NCI-H748 (cell line): ENCODE data around the gene SLC8B1.

Experiments used
- DNase-seq: peaks from one replicate; lab custom pipeline; 2025; ENCODE audit not compliant: unreplicated experiment; lab: John Stamatoyannopoulos, UW

Gene SLC8B1

GRCh38 chr12:113271853-113272561, 62.9 kb downstream of the SLC8B1 start:
- no peak for DNase-seq

GRCh38 chr12:113271466-113271852, 63.5 kb downstream of the SLC8B1 start:
- no peak for DNase-seq

- no peak for DNase-seq
These were observed 64.2 kb downstream of the SLC8B1 start for GRCh38 chr12:113270709-113271009.

GRCh38 chr12:113269257-113269943, 65.5 kb downstream of the SLC8B1 start:
- DNase-seq: no peak

- DNase-seq: no peak
These were observed 66.3 kb downstream of the SLC8B1 start for GRCh38 chr12:113268621-113269020.

- DNase-seq: no peak
These were observed 66.8 kb downstream of the SLC8B1 start for GRCh38 chr12:113268136-113268535.

GRCh38 chr12:113267621-113268020, 67.3 kb downstream of the SLC8B1 start:
- no peak for DNase-seq

GRCh38 chr12:113266106-113266895, 68.6 kb downstream of the SLC8B1 start:
- DNase-seq: no peak

- no peak for DNase-seq
These were observed 71.4 kb downstream of the SLC8B1 start for GRCh38 chr12:113263431-113263963.

GRCh38 chr12:113262710-113263109, 72.2 kb downstream of the SLC8B1 start:
- DNase-seq: no peak

- no peak for DNase-seq
These were observed 73.0 kb downstream of the SLC8B1 start for GRCh38 chr12:113261847-113262470.

GRCh38 chr12:113260636-113261300, 74.1 kb downstream of the SLC8B1 start:
- DNase-seq: no peak

- peak; percentile 75 for DNase-seq
These were observed 74.8 kb downstream of the SLC8B1 start for GRCh38 chr12:113260127-113260526.

- DNase-seq: no peak
These were observed 77.3 kb downstream of the SLC8B1 start for GRCh38 chr12:113257564-113257963.

GRCh38 chr12:113254298-113254697, 80.6 kb downstream of the SLC8B1 start:
- no peak for DNase-seq

- no peak for DNase-seq
These were observed 81.2 kb downstream of the SLC8B1 start for GRCh38 chr12:113253532-113254285.

GRCh38 chr12:113252494-113252893, 82.4 kb downstream of the SLC8B1 start:
- no peak for DNase-seq

GRCh38 chr12:113251404-113252070, 83.4 kb downstream of the SLC8B1 start:
- no peak for DNase-seq

- DNase-seq: no peak
These were observed 84.9 kb downstream of the SLC8B1 start for GRCh38 chr12:113250045-113250444.

GRCh38 chr12:113249546-113249945, 85.4 kb downstream of the SLC8B1 start:
- no peak for DNase-seq
